Measurements from ENCODE around the gene IGF1R.
"Not testable (repeated sequence)": the region's sequence is repeated elsewhere in the genome, so short reads cannot be mapped to it uniquely, and the experiment has no call there.

Gene IGF1R

GRCh38 chr15:98951493-98952320 lies 303.4 kb downstream of the IGF1R start:
- no peak for DNase-seq

DNA sequence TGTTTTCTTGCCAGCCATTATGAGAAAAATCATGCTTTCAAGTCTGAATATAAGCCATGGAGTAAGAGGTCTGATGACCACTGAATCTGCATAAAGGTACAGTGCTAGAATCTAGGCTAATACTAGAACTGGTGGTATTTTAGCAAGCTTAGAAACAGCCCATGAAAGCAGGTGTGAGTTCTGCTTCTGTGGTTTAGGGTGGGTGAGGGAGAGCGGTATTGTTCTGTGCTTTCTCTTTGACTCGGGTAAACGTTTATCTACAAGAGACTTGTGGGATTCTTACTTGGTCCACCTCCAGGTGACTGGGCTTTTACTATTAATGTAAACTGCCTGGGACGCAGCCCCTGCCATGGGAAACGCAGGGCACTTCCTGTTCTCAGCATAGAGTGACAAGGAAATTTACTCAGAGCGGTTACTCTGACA lies 304.1 kb downstream of the IGF1R start:
- no peak for DNase-seq

DNA sequence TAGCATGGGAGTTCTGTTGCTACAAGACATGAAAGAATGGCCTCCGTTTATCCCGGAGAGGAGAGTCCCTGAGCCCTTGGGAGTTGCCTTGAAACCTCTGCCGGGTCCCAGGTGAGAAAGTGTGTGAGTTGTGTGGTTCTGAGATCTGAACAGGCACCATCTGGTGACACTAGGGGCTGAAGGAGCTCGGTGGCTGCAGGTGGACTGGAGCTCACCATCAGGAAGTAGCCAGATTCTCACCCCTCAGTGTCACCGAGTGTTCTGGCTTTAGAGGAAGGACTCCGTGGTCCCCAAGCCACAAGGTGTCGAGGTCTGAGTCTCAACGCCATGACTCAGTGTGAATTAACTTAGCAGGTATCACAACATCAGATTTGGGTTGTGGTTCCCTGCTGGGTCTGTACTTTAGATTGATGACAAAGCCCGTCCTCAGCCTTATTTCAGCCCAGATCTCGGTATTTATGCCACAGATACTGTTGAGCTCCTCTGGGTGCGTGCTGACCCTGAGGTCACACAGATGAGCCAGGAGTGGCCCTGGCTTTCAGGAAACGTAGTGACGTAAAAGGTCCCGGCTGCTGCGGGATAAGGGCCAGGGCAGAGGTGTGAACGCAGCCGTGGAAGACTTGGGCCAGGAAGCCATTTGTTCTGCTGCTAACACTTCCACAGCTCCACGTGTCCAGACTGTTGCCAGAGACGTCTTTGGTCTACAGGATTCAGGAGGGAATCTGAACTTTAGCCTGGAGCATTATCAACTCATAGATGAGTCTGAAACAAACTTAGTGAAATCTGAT lies 304.9 kb downstream of the IGF1R start:
- DNase-seq = no peak

DNA sequence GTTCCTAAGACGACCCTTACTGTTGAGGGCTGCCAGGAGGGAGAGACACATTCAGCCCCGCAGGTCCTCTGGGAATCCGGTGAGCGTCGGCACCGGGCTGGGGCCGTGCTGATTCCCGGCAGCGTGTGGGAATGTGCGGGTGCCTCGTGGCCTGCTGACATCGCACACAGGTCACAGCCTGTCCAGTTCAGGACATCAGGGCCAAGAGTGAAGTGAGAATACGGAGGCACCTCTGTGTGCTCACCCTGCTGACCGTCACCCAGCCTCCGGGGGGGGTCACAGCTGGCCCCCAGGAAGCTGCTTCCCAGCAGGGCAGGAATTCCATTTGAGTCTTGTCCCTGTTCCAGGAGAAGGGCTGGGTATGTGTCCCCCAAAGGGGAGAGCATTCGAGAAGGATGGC lies 305.6 kb downstream of the IGF1R start:
- no peak for DNase-seq

- DNase-seq = peak; percentile 90
Observed at GRCh38 chr15:98954411-98954810, 306.1 kb downstream of the IGF1R start.

DNA sequence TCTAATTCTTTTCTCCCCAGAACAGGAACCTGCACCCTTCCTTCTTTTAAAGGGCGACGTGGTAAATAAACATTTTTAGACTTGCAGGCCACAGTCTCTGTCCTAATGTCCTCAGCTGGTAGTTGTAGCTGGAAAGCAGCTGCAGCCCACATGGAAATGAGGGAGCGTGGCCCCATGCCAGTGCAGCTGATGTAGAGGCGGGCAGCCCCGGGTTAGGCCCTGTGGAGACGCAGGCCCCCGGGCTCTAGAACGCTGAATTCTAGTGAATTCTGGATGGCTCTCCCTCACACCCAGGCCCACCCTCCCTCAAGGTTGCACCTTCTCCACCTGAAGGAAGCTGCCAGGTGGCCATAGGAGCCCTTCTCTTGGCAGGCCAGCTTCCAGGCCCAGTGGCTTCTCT lies 307.0 kb downstream of the IGF1R start:
- DNase-seq = no peak

DNA sequence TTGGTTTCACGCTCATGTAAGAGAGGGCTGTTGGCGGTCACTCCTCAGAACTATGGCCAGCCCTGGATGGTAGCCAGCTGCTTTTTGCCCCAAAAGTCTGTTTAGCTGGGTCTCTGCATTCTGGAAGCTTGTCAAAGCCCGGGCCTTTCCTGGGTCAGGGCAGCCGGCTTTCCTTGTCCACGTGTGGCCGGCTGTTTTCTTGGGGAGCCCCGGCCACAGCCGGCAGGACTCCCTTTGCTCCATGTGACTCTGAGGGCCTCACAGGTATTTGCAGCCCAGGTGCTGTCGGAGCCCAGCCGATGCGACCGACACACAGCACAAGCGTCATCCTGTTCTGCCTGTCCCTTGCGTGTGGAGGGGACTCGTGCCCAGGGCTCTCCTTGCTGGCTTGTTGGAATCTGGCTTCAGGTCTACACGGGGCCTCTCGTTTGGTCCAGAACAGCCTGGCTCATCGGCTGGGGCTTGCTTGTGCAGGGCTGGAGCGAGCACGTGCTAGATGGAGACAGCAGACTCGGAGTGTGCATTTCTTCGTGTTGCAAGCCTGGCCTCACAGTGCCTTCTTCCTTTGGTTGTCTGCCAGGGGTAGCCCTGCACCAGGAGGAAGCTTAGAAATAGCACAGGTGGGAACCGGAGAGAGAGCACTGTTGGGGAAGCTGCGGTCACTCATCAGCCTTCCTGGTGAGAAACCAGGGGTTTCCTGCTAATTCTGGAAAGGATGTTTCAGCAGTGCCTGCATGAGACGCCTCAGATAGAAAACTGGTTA lies 307.8 kb downstream of the IGF1R start:
- DNase-seq = no peak

DNA sequence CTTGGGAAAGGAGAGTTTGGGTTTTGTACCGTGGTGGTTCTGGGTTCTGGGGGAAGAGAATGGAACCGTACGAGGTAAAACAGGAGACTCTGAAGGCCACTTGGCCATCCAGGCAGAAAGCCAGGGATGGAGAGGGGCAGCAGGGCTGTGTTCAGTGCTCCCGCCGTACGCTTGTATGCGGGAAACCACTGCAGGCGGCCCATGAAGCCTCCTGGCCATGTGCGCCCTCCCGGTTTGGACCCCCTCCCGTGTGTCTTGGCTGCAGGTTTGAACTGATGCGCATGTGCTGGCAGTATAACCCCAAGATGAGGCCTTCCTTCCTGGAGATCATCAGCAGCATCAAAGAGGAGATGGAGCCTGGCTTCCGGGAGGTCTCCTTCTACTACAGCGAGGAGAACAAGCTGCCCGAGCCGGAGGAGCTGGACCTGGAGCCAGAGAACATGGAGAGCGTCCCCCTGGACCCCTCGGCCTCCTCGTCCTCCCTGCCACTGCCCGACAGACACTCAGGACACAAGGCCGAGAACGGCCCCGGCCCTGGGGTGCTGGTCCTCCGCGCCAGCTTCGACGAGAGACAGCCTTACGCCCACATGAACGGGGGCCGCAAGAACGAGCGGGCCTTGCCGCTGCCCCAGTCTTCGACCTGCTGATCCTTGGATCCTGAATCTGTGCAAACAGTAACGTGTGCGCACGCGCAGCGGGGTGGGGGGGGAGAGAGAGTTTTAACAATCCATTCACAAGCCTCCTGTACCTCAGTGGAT lies 308.6 kb downstream of the IGF1R start:
- no peak for DNase-seq

DNA sequence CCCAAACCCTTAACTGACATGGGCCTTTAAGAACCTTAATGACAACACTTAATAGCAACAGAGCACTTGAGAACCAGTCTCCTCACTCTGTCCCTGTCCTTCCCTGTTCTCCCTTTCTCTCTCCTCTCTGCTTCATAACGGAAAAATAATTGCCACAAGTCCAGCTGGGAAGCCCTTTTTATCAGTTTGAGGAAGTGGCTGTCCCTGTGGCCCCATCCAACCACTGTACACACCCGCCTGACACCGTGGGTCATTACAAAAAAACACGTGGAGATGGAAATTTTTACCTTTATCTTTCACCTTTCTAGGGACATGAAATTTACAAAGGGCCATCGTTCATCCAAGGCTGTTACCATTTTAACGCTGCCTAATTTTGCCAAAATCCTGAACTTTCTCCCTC lies 309.3 kb downstream of the IGF1R start:
- DNase-seq = no peak

DNA sequence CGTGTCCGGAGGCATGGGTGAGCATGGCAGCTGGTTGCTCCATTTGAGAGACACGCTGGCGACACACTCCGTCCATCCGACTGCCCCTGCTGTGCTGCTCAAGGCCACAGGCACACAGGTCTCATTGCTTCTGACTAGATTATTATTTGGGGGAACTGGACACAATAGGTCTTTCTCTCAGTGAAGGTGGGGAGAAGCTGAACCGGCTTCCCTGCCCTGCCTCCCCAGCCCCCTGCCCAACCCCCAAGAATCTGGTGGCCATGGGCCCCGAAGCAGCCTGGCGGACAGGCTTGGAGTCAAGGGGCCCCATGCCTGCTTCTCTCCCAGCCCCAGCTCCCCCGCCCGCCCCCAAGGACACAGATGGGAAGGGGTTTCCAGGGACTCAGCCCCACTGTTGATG lies 309.7 kb downstream of the IGF1R start:
- DNase-seq = no peak

- DNase-seq = no peak
Observed at GRCh38 chr15:98958918-98959639, 310.7 kb downstream of the IGF1R start.

GRCh38 chr15:98959640-98960007 lies 311.3 kb downstream of the IGF1R start:
- DNase-seq = no peak

DNA sequence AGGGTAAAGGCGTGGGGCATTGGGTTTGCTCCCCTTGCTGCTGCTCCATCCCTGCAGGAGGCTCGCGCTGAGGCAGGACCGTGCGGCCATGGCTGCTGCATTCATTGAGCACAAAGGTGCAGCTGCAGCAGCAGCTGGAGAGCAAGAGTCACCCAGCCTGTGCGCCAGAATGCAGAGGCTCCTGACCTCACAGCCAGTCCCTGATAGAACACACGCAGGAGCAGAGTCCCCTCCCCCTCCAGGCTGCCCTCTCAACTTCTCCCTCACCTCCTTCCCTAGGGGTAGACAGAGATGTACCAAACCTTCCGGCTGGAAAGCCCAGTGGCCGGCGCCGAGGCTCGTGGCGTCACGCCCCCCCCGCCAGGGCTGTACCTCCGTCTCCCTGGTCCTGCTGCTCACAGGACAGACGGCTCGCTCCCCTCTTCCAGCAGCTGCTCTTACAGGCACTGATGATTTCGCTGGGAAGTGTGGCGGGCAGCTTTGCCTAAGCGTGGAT lies 312.3 kb downstream of the IGF1R start:
- DNase-seq = no peak

- no peak for DNase-seq
Observed at GRCh38 chr15:98963444-98963843, 315.1 kb downstream of the IGF1R start.

DNA sequence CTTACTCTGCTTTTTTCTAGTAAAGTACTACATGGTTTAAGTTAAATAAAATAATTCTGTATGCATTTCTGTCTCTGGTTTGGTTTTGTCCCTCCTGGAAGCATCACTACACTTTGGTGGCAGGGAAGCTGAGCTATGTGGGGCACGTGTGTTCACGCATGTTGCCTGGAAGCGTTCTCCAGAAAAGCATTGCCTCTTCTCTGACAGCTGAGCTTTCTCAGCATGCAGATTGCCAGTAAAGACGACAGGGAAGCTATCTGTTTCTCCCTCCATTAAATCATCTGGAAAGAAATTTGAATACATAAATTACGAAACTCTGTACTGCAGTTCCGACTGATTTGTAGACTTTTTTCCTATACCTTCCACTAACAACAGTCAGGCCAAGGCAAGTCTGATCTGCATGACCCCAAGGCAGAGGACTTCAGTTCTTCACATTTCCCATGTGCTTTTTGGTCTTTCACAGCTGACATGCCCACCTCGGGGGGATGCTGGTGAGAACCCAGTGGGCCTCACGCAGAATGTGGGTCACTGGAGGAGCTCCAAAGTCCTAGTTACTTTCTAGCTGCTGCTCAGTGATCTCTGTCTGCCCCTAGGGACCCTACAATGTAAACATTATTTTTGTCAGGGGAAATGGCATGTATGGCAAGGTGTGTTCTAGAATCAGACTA lies 316.3 kb downstream of the IGF1R start:
- DNase-seq = no peak

DNA sequence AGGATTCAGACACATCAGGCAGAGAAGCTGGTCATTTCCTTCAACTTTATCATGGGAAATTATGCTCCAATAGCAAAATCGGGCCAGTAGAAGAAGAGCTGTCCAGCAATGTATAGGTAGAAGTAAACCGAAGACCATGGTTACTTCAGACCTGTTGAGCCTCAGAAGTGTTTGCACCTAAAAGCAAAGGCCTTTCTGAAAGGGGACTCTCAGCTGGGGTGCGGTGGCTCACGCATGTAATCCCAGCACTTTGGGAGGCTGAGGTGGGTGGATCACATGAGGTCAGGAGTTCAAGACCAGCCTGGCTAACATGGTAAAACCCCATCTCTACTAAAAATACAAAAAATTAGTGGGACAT lies 316.8 kb downstream of the IGF1R start:
- not testable (repeated sequence) for DNase-seq

- DNase-seq = no peak
Observed at GRCh38 chr15:98965597-98965996, 317.3 kb downstream of the IGF1R start.

GRCh38 chr15:98966091-98966787 lies 317.9 kb downstream of the IGF1R start:
- peak; percentile 47 for DNase-seq

- no peak for DNase-seq
Observed at GRCh38 chr15:98967096-98967495, 318.8 kb downstream of the IGF1R start.

GRCh38 chr15:98967916-98968315 lies 319.6 kb downstream of the IGF1R start:
- no peak for DNase-seq

- DNase-seq = no peak
Observed at GRCh38 chr15:98968576-98968975, 320.2 kb downstream of the IGF1R start.

Measured in EL (cell line).